MCF 10A (cell line): ENCODE data around the gene CXCL11. TPM values are rescaled to one million over a fixed set of nuclear protein-coding genes. Genes with fewer than 3 reads are reported as not detected.

Source experiments
- BruUV-seq: library from RNA; stranded (reverse); fragments of 400-500 nt; replicated peaks from 2 replicates; lab custom pipeline; 2021; lab: Mats Ljungman, UMichigan
- CTCF ChIA-PET: fragments of 300-600 bp; sonication (Branson Sonifier 250); formaldehyde crosslinking; extraction: SDS; loops from one replicate; lab custom pipeline; 2021; ENCODE audit warnings: antibody characterized with exemption, inconsistent platforms; lab: Yijun Ruan, JAX
- POLR2A ChIA-PET: fragments of 300-600, 350-650 bp; sonication (Branson Sonifier 250); formaldehyde crosslinking; extraction: SDS; loops from one replicate; lab custom pipeline; 2020; ENCODE audit warnings: antibody characterized with exemption, inconsistent platforms; lab: Yijun Ruan, JAX
- DNase-seq: peaks from one replicate; pipeline ENCODE4 v3.0.0-alpha.2; 2018; ENCODE audit not compliant: unreplicated experiment
- H3K27ac Mint-ChIP-seq: one replicate; pipeline ENCODE4 v1.8.0; 2022; ENCODE audit warnings: mild to moderate bottlenecking, low read depth, mixed read lengths; ENCODE audit not compliant: unreplicated experiment
- H3K27me3 Mint-ChIP-seq: one replicate; pipeline ENCODE4 v1.8.0; 2022; ENCODE audit warnings: mixed read lengths; ENCODE audit not compliant: insufficient read depth, unreplicated experiment
- H3K36me3 Mint-ChIP-seq: one replicate; pipeline ENCODE4 v1.8.0; 2022; ENCODE audit warnings: mild to moderate bottlenecking, moderate library complexity, mixed read lengths; ENCODE audit not compliant: insufficient read depth, unreplicated experiment
- H3K4me1 Mint-ChIP-seq: one replicate; pipeline ENCODE4 v1.8.0; 2022; ENCODE audit warnings: mixed read lengths; ENCODE audit not compliant: insufficient read depth, unreplicated experiment
- H3K4me3 Mint-ChIP-seq: one replicate; pipeline ENCODE4 v1.8.0; 2022; ENCODE audit warnings: mild to moderate bottlenecking, moderate library complexity, mixed read lengths; ENCODE audit not compliant: unreplicated experiment
- H3K9me3 Mint-ChIP-seq: one replicate; pipeline ENCODE4 v1.8.0; 2022; ENCODE audit warnings: mixed read lengths; ENCODE audit not compliant: unreplicated experiment
- CTCF ChIP-seq: fragments of 200-600 bp; IDR thresholded peaks from one replicate; pipeline ENCODE4 v1.8.0; 2022; ENCODE audit warnings: antibody characterized with exemption, mild to moderate bottlenecking; ENCODE audit not compliant: unreplicated experiment
- intact Hi-C: fragments of 100-400 bp; cut with micrococcal nuclease; formaldehyde crosslinking; loops from 2 replicates; pipeline ENCODE4 v1.14.1; 2022
- total RNA-seq: library from RNA; stranded (reverse); gene quantifications from 2 replicates; pipeline ENCODE4 v1.2.3, GENCODE V29; 2022

The CXCL11 gene
- total RNA-seq, 1 experiment from 2014 or later, result not detected

GRCh38 chr4:76010576-76010975 is 25.3 kb downstream of the CXCL11 start:
- no peak overlapping the region for H3K4me3 Mint-ChIP-seq
- DNase-seq, result no peak
- intact Hi-C loops, result no loop called here
- no peaks in the 10 kb centered on the region for H3K36me3 Mint-ChIP-seq
- ChIA-PET CTCF (interaction anchor here (2.7 kb wide), 1 partner anchor 15 kb away, joined by 7 read pairs; no protein-coding TSS in a partner anchor), POLR2A (no interaction called here)
- no peak overlapping the region for H3K27ac Mint-ChIP-seq
- no peak for TF ChIP-seq CTCF
- peaks cover 8% of the 10 kb centered on the region for H3K4me1 Mint-ChIP-seq
- no TSS peak for BruUV-seq
- H3K27me3 Mint-ChIP-seq, result peaks cover 10% of the 10 kb centered on the region
- no peaks in the 10 kb centered on the region for H3K9me3 Mint-ChIP-seq

GRCh38 chr4:76009311-76009710 is 26.6 kb downstream of the CXCL11 start:
- CTCF ChIA-PET, result interaction anchor here (0.9 to 2.7 kb wide), 5 partner anchors 12 to 77 kb away, joined by 3 to 7 read pairs (median 6); no protein-coding TSS in a partner anchor
- no TSS peak for BruUV-seq
- POLR2A ChIA-PET, result interaction anchor here (0.6 kb wide), 1 partner anchor 53 kb away, joined by 3 read pairs; no protein-coding TSS in a partner anchor
- peaks cover 8% of the 10 kb centered on the region for H3K4me1 Mint-ChIP-seq
- TF ChIP-seq CTCF, result no peak
- H3K27me3 Mint-ChIP-seq, result peaks cover 10% of the 10 kb centered on the region
- DNase-seq, result no peak
- intact Hi-C loops, result no loop called here
- H3K27ac Mint-ChIP-seq, result no peak overlapping the region
- H3K4me3 Mint-ChIP-seq, result no peak overlapping the region
- H3K36me3 Mint-ChIP-seq, result no peaks in the 10 kb centered on the region
- no peaks in the 10 kb centered on the region for H3K9me3 Mint-ChIP-seq

- ChIA-PET CTCF (interaction anchor here (1.1 to 1.5 kb wide), 2 partner anchors 11 to 60 kb away, joined by 3 to 8 read pairs; no protein-coding TSS in a partner anchor), POLR2A (no interaction called here)
- Mint-ChIP-seq H3K4me1 (peaks cover 8% of the 10 kb centered on the region), H3K4me3 (no peak within 1 kb of the TSS), H3K9me3 (no peaks in the 10 kb centered on the region), H3K27me3 (no peaks in the 10 kb centered on the region), H3K36me3 (no peaks in the 10 kb centered on the region), H3K27ac (no peak within 1 kb of the TSS)
- no peak for TF ChIP-seq CTCF
- intact Hi-C loops, result no loop called here
- DNase-seq, result no peak
- no TSS peak for BruUV-seq
Measured at GRCh38 chr4:76007089-76007862, 28.6 kb downstream of the CXCL11 start, which contains the start of gene CXCL9. TSS of gene CXCL9 (minus strand) at chr4:76007509. CDS start at chr4:76007449, 60 bp downstream.

- Mint-ChIP-seq H3K9me3 (no peaks in the 10 kb centered on the region), H3K27ac (no peak overlapping the region), H3K4me1 (peaks cover 8% of the 10 kb centered on the region), H3K27me3 (no peaks in the 10 kb centered on the region), H3K4me3 (no peak overlapping the region), H3K36me3 (no peaks in the 10 kb centered on the region)
- ChIA-PET POLR2A (no interaction called here), CTCF (interaction anchor here (1.7 kb wide), 1 partner anchor 83 kb away, joined by 7 read pairs; no protein-coding TSS in a partner anchor)
- TF ChIP-seq CTCF, result no peak
- intact Hi-C loops, result no loop called here
- DNase-seq, result no peak
- no TSS peak for BruUV-seq
Measured at GRCh38 chr4:76003620-76004019, 32.2 kb downstream of the CXCL11 start.
